Measurements from ENCODE around the gene MPV17L.
"Not testable (repeated sequence)": the region's sequence is repeated elsewhere in the genome, so short reads cannot be mapped to it uniquely, and the experiment has no call there.

The MPV17L gene

GRCh38 chr16:15453296-15453695 is 57.7 kb downstream of the MPV17L start:
- not testable (repeated sequence) for FAIRE-seq

- not testable (repeated sequence) for FAIRE-seq
These were observed 59.4 kb downstream of the MPV17L start for GRCh38 chr16:15454933-15455332.

GRCh38 chr16:15457400-15457799 is 61.8 kb downstream of the MPV17L start:
- FAIRE-seq = no peak

- FAIRE-seq = no peak
These were observed 62.4 kb downstream of the MPV17L start for GRCh38 chr16:15457958-15458357.

GRCh38 chr16:15459791-15460190 is 64.2 kb downstream of the MPV17L start:
- no peak for FAIRE-seq

- FAIRE-seq = no peak
These were observed 65.0 kb downstream of the MPV17L start for GRCh38 chr16:15460601-15461000.

- FAIRE-seq = no peak
These were observed 65.8 kb downstream of the MPV17L start for GRCh38 chr16:15461376-15461775.

Data from G401.6 (cell line).